GM20431 (cell line): Measurements from ENCODE around the gene CHST13.

Experiments used
- in situ Hi-C: fragments of 300-500 bp; cut with MseI, MboI; formaldehyde crosslinking; loops from one replicate; pipeline ENCODE4 v1.15.0; 2020; ENCODE audit warnings: low sequenced_read_pairs; ENCODE audit not compliant: unreplicated experiment

The CHST13 gene

DNA sequence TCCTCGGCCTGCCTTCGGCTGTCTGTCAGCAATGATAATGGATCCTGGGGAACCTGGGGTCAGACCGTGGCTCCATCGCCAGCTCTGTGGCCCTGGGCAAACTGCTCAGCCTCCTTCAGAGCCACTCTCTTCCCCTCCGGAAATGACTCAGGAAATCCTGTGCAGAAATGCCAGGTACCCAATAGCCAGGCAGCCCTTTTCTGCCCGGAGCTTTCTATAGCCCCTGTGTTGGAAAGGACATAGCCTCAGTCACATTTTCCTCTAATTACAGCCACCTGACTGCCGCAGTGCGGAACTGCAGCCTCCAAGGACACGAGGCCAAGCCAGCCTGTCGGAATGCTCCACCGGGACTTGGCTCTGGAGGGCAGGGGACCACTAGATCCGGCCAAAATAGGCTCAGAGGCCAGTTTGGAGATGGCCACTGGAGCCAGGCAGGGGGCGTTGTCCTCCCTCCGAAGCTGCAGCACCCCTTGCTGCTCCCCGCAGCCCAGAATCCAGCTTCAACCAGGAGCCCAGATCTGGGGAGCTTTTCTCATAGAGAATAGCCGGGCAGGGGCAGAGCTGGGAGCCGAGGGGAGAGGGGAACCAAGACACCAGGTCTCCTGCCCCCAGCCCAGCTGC lies 36.7 kb upstream of the CHST13 start:
- in situ Hi-C loops, result no loop called here

DNA sequence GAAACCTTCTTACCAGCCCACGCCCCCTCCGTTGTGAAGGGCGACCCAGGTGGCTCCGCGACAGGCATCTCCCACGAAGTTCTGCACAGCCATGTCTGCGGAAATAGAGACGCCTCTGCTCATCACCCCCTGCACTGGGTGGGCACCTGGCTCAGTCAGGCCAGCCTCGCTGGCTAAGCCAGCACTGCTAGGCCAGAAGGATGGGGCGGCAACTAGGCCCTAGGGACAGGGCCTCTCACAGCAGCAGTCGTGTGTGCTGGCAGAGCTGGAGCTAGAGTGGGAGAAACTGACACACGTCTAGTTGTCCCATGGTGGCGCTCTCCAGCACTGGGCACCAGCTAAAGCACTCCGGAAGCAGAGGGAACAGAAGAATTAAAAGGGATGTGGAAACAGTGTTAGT lies 35.8 kb upstream of the CHST13 start:
- in situ Hi-C loops, result no loop called here

DNA sequence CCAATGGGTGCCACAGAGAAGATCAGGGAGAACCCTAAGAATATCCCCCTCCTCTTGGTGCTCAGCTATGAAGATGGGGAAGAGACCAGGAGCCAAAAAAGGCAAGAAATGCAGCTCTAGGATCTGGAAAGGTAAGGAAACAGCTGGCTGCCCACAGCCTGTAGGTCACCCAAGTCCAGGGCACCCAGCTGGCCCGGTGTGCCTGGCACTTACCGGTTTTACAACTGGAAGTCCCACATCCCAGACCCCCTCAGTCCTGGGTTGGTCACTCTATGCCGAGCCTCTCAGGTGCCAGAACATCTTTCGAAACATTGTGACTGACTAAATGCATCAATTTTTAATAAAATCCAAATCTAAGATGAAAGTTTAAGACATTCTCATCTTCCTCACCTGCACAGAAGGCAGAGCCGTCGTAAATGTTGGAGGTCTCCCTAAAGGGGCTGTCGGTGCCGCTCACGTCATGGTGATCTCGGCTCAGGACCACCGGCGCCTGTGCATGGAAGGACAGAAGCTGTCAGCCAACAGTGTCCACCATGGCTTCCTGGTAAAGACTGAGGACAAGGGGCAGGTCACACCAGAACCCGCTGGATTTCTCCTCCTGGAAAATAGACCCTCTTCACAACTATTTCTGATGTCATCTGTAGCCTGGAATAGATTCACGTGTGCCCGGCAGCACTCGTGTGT lies 34.9 kb upstream of the CHST13 start:
- in situ Hi-C loops, result no loop called here

DNA sequence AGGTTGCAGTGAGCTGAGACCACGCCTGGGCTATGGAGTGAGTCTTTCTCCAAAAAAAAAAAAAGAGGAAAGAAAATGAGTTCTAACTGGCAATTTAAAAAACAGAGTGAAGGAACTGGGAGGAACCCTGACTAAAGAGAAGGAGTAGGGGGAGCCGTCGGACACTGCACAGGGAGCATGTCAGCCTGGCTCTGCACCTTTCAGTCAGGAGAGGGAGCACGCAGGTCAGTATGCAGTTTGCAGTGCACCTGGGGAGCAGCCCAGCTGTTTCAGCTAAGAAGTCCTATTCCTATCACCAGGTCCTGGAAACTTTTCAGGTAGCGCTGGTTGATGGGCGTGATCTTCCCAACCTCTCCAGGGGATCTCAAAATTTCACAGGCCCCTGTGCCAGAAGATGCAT lies 33.3 kb upstream of the CHST13 start:
- in situ Hi-C loops, result no loop called here

DNA sequence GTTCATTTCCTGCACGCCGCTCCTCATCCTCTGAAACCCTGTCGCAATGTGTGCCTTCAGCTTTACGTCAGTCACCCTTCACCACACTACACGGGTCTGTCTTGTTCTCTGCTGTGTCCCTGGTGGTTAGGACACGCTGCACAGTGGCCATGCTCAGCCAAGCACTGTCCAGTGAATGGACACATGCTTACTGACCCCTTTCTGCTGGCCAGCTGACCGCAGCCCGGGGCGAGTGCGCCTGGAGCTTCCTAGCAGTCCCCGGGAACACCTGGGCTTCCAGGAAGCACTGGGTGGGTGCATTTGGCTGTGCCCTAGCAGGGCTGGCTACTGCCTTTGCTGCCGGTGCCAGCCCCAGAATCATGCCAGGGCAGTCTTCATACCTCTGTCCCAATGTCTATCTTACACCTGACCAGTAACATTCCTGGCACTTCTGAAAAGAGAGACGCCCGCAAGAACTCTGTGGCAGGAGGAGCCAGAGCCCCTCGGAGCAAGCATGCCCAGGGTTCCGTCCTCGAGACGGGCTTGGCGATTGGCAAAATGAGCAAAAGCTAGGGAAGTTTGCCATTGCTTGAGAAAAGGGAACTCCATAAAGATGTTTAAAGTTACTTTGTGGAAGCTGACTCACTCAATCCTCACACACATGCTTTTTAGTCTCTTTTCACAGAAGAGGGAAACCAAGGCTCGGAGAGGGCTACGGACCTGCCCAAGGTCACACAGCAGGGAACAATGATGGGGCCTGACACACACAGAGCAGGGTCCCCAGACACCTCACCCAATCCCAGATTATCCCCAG lies 32.5 kb upstream of the CHST13 start:
- in situ Hi-C loops, result no loop called here

DNA sequence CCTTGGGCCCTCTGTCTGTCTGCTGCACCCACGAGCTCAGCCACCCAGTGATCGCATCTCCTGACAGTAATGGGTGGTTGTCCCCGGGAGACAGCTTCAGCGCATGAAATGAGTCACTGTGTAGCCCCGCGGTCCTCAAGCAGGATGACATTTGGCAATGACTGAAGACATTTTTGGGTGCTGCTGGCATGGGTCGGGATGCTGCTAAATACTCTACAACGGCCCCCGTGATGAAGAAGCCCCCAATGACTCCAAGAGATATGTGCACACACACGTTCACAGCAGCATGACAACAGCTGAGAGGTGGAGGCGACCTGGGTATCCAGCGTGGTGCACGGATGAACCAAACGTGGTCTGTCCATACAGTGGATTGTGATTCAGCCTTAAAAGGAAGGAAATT lies 30.9 kb upstream of the CHST13 start:
- in situ Hi-C loops, result no loop called here

DNA sequence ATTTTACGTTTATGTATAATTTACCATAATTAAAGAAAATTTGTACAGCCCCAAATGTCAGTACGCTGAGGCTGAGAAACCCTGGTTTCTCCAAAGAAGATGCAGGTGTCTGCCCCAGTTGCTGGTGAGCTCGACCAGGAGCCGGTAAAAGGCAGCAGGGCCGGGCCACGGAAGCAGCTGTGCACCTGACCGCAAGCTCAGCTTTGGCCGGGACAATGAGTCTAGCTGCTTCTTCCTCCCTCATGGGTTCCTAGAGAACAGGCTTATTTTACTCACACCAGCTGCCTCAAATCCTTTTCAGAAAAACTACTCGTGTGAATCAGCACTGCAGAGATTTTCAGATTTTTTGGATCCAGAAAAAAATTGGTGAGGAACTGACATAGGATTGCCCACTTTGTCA lies 30.2 kb upstream of the CHST13 start:
- in situ Hi-C loops, result no loop called here

DNA sequence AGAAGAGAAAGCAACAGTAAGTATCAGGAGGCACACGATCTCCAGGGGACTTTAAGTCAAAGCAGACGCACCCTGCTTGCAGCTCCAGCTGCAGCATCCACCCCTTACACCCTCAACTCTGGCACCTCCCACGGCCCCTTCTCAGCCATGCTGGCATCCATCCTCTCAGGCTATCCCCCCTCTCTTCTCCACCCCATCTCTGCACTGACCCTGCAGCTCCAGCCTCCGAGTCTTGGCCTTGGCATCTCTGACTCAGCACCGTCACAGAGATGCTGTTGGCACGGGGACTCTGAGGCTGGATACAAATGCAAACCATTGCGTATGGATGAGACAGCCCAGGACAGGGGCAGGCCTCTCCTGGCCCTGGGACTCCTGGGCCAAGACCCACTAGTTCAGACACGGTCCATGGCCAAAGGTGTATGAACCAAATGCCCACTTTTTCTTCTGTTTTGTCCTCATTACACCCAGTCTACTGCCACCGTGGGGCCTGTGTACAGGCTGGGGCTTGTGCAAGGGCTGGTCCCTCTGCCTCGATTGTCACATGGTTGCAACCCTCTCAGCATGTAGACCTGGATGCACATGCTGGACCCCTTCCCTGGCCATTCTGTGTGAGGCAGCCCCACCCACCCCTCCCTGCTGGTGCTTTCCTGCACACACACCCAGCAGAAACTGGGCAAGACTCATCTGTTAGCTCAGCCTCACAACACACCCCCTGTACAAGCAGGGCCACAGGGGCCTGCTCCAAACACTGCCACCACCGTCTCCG lies 29.6 kb upstream of the CHST13 start:
- in situ Hi-C loops, result no loop called here

DNA sequence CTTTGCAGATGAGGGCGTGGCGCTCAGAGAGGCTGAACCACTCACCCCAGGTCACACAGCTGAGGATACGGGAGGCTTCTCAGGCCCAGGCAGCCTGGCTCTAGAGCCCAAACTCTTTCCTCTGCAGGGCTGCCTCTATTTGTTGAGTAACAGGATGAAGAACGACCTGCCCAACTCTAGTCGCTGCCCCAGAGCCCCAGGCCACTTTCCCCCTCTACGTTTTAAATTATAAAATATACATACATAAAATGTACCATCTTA lies 29.1 kb upstream of the CHST13 start:
- in situ Hi-C loops, result no loop called here

DNA sequence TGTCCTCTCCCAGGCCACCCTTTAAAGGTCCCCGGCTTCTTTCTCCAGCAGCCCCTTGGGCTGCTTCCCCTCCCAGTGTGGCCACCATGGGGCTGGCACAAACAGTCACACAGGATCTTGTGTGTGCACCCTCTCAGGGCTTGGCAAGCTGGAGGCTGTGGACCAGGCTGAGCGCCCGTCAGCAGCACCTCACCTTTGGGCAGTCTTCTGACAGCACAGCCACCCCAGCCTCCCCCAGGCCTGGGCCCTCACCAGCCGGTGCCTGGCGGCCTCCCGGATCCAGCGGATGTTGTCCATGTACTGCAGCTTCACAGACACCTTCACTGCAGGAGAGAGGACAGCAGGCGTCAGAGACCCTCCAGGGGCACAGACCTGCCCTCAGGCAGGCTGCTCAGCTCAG lies 28.2 kb upstream of the CHST13 start:
- in situ Hi-C loops, result no loop called here

DNA sequence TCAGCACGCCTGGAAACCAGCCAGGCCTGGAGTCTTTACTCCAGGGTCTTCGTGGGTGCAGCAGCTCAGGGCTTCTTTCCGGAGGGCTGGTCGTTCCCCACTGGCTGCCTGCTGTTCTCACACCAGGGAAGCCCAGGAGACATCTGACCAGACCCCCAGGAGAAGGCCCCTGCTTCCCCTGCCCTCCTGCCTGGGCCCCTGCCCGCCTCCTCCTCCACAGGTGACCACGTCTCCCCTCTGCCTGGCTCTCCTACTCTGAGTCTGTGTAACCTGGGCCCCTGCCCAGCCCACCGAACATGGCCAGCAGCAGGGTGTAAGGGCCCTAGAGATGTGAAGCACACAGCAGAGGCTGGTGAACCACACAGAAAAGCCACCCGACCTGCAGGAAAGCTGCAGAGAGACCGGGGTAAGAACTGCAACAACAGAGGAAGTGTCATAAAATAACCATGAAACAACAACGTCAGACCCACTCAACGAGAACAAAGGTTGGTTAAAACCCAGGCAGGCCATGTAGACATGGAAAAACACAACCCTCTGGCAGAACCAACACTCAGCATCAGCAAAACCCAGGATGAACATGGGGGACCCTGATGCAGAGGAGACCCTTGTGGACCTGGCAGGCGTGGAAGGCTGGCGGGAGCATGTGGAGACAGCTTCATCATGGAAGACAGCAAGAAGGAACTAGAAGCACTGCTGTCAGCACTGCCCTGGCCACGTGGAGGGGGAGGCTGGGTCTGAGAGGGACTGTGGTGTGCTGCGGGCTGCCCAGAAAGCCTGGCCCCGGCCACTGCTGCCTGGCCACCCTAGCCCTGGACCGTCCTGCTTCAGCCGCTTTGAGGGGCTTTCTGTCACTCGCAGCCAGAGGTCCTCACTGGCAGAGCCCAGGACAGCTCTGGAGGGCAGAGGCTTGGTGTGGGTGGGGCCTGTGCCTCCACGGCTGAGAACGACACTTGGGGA lies 26.8 kb upstream of the CHST13 start:
- in situ Hi-C loops, result no loop called here

DNA sequence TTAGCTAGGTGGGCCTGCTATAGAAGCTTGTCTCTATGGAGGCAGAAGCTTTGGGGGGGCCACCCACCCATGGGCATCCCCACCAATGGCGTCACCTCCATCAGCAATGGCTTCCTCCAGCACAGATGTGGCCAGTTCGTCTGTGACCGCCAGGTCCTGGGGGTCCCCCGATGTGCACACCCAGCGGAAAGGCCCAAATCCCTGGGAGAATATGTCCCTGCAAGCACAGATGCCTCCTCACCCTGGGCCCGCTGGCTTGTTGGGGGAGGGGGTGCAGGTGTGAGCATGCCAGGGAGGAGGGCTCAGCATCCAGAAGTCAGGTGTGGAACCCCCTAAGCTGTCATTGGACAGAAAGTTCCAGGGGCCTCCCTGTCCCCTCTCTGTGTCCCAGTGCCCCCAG lies 26.0 kb upstream of the CHST13 start:
- in situ Hi-C loops, result no loop called here

DNA sequence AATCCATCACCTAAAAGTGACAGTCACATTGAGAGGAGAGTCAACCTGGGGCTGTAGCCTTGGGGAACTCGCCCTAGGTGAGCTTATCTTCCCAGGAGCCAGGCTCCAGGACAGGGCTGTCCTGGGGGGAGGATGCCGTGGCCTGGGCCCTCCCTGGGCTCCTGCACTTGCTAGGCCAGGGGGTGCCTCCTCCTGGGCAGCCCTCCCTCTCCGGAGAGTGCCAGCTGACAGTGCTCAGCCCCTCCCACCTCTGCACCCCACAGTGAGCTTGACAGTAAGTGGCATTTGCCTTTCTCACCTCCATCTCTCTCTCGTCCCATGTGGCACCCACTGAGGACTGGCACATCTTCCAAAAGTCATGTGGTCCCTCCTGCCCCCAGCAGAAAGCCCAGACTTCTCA lies 25.5 kb upstream of the CHST13 start:
- in situ Hi-C loops, result no loop called here

DNA sequence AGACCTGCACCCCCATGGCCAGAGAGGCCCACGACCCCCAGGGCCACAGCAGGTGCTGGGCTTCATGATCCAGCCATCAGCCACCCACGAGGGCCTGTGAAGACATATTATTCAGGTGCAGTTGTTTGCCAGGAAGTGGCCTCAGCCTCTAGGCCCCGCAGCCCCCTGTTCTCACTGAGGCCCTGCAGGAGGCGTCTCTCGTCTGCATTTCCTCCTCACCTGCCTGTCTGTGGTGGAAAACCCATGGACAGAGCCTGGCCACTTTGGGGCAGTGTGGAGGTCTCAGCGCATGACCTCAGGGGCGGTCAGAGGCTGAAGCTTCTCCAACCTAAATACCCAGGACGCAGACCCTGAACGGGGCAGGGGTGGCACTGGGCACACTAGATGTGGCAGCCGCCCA lies 25.0 kb upstream of the CHST13 start:
- in situ Hi-C loops, result no loop called here

DNA sequence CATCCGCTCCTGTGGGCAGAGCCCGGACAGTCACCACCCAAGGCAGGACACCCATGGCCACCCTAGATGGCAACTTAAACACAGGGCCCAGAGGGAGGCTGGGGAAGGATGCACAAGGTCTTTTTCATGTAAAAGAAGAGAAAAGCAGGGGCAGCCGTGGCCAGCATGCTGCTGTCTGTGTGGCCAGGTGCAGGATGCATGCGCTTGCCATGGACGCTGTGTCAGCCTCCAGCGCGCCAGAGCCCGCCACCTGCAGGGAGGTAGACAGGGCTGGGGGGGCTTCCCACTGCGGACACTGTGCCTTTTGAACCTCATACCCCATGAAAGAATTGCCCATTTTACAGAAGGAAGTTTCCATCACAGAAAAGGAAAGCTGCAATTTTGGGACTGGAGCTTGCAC lies 24.6 kb upstream of the CHST13 start:
- in situ Hi-C loops, result no loop called here

DNA sequence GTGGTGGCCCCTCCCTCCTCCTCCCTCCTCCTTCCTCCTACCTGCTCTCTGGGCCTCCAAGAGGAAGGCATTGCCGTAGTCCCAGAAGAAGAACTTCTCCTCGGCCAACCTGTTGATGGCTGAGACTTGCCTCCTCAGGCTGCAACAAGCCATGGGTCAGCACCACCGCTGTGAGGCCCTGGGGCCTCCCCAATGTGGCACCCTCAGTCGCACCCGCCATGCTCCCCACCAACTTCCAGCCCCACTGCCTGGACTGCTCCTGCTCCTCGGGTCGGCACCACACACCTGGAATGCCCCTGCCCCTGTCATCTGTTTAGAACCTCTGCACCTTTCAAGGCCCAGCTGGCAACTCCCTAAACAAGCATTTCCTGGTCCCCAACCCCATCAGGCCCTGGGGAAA lies 23.9 kb upstream of the CHST13 start:
- in situ Hi-C loops, result no loop called here

DNA sequence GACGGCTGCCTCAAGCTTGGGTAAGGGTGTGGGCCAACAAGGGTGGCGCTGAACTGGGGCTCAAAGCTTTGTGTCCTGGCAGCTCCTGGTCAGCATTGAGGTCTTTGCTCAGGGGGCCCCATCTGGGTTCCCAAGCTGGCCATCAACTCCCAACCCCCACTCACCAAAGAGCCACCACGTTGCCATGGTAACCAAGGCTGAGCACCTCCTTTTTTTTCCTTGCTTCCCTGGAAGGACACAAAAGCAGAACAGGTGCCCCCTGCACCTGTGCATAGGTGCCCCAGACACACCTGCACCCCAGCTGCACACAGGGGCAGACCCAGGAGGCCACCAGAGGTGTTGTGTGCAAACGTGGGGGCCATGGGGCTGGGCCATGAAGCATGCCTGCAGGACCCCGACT lies 22.9 kb upstream of the CHST13 start:
- in situ Hi-C loops, result no loop called here

DNA sequence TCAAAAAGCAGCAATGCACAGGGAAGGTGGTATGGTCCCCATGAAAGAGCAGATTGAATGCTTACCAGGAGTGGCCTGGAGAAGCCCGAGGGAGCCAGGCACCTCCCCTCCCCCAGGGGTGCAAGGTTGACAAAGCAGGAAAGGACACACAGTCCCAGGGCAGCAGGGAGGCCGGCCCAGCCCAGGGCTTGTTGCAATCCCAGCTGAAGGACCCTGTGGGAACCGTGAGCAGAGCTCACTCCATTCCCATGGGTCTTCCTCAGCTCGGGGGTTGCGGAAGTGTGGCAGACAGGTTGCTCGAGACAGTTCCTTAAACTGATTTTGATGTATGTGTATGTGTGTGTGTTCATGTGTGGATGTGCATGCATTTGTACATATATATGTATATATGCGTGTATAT lies 22.2 kb upstream of the CHST13 start:
- in situ Hi-C loops, result no loop called here

DNA sequence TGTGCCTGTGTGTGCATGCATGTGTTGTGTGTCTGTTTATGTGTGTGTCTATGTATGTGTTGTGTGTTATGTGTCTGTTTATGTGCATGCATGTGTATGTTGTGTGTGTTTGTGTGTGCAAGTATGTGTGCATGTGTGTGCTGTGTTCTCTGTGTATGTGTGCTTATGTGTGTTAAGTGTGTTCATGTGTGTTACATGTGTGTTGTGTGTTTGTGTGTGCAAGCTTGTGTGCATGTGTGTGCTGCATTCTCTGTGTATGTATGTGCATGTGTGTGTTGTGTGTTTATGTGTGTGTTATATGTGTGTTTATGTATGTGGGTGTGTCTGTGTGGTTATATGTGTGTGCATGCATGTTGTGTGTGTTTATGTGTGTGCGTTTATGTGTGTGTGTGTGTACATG lies 21.3 kb upstream of the CHST13 start:
- in situ Hi-C loops, result no loop called here

DNA sequence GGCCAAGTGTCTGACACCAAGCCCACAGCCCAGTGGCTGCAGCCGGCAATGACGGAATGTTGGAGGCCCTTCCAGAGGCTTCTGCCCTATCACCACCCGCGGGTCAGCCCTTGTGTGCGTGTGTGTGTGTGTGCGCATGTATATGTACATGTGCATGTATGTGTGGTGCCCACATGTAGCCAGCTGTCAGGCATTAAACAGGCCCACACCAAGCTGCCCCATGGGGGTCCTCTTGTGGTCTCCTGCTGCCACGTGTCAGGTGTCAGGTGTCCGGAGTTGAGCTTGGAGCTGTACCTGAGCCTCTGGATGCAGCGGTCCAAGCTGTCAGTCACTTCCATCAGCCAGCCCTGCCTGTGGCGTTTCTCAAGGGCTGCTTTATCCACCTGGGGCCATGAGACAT lies 20.3 kb upstream of the CHST13 start:
- in situ Hi-C loops, result no loop called here
